Thymus (tissue), 11 donors: ENCODE results near the gene KIF22. TPM values are rescaled to one million over a fixed set of nuclear protein-coding genes. Genes with fewer than 3 reads are reported as not detected.

Experiments
- DNase-seq, 9 donors: peaks; one replicate each; pipeline ENCODE4 v3.0.0-alpha.2; 2013; ENCODE audit warnings: low spot score in 9 of 9, low read depth in 6 of 9, missing footprints in 1 of 9
- H3K27ac ChIP-seq, 2 donors: one replicate each; pipeline ENCODE4 v1.5.1; 2013; ENCODE audit warnings: control low read depth in 1 of 2, low read depth in 1 of 2, low read length in 1 of 2, mild to moderate bottlenecking in 1 of 2, moderate library complexity in 1 of 2
- H3K27me3 ChIP-seq, 2 donors: one replicate each; pipeline ENCODE4 v1.5.1; 2013; ENCODE audit warnings: low read length in 1 of 2; ENCODE audit not compliant: control insufficient read depth in 2 of 2, insufficient read depth in 1 of 2
- H3K36me3 ChIP-seq, 2 donors: one replicate each; pipeline ENCODE4 v1.5.1; 2013; ENCODE audit warnings: low read length in 1 of 2, mild to moderate bottlenecking in 1 of 2, moderate library complexity in 1 of 2; ENCODE audit not compliant: control insufficient read depth in 2 of 2, insufficient read depth in 2 of 2
- H3K4me1 ChIP-seq, 2 donors: one replicate each; pipeline ENCODE4 v1.5.1; 2013; ENCODE audit warnings: low read length in 2 of 2; ENCODE audit not compliant: control insufficient read depth in 2 of 2, insufficient read depth in 2 of 2
- H3K4me3 ChIP-seq, 2 donors: one replicate each; pipeline ENCODE4 v1.5.1; 2013; ENCODE audit warnings: low read length in 2 of 2, control low read depth in 1 of 2, mild to moderate bottlenecking in 1 of 2
- H3K9me3 ChIP-seq, 2 donors: one replicate each; pipeline ENCODE4 v1.5.1; 2013; ENCODE audit warnings: low read length in 1 of 2, mild to moderate bottlenecking in 1 of 2; ENCODE audit not compliant: control insufficient read depth in 2 of 2, insufficient read depth in 1 of 2
- WGBS: extraction: QIAGEN DNeasy Blood & Tissue Kit; methylation state at CpG from one replicate; pipeline ENCODE4 v1.1.7; 2013; 5-methylcytosine and 5-hydroxymethylcytosine counted together
- polyA plus RNA-seq: library from polyadenylated mRNA; stranded (reverse); fragments of 200-250 nt; gene quantifications from one replicate; pipeline ENCODE4 v1.2.3, GENCODE V29; 2013
- total RNA-seq: library from RNA; stranded (reverse); fragments of 120-200 nt; gene quantifications from one replicate; pipeline ENCODE4 v1.2.4, GENCODE V29; 2013
- donor health status: healthy.

Gene KIF22
- total and polyA plus RNA-seq, 2 donors: 82.5 to 105 TPM

DNA sequence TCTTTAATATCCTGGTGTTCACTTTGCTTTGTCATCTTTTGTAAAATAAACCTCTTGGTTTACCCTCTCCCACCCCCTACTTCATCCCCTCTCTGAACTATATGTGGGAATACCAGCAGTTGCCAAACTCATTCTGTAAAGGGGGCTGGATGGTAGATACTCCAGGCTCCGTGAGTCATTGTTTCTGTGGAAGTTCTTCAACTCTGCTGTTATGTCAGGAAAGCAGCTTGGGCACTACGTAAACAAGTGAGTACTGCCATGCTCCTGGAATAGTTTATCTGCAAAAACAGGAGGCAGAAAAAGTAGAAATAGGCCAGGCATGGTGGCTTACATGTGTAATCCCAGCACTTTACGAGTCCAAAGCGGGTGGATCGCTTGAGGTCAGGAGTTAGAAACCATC, 47.3 kb downstream of the KIF22 start:
- peaks cover 25 to 46% of the 10 kb centered on the region in 2 donors for H3K36me3 ChIP-seq
- WGBS: 98% methylated on average over 5 of the region's 5 CpGs
- H3K4me3 ChIP-seq: no peak overlapping the region
- H3K27ac ChIP-seq: no peak overlapping the region
- no peak for DNase-seq
- peaks cover 0 to 8% of the 10 kb centered on the region in 2 donors for H3K9me3 ChIP-seq
- no peaks in the 10 kb centered on the region for H3K4me1 ChIP-seq
- H3K27me3 ChIP-seq: no peaks in the 10 kb centered on the region

DNA sequence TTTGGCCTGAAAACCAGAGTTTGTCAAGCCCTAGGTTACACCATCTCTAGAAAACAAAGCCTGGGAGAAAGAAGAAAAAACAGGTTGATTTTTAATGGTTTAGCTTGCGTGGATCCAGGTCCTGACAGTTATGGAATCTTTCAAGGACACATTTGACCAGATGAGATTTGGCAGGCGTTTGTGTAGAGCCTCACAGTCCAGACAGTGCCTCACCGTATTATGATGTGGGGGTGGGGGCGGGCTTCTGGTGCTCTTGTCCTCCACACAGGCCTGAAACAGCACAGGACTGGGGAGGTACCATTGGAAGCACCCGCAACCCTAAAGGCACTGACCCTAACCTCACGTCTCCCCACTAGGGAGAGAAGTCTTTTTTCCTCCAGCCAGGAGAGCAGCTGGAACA, 49.3 kb downstream of the KIF22 start:
- H3K36me3 ChIP-seq: peaks cover 19 to 37% of the 10 kb centered on the region in 2 donors
- WGBS: 97% methylated on average over 6 of the region's 6 CpGs
- no peak for DNase-seq

DNA sequence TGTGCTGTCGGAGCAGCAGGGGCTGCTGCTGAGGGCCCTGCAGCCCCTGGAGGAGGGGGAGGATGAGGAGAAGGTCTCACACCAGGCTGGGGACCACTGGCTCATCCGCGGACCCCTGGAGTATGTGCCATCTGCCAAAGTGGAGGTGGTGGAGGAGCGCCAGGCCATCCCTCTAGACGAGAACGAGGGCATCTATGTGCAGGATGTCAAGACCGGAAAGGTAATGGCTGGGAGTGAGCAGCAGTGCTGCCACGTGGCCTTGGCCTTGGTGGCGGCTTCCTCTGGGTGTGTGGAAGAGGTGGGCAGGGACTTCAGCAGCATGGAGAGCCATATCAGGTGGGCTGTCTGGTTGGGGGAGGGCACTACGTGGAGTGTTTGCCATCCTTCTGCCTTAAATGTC, 49.7 kb downstream of the KIF22 start:
- Histone ChIP-seq H3K36me3 (peaks cover 19 to 36% of the 10 kb centered on the region in 2 donors), H3K4me3 (no peak overlapping the region), H3K9me3 (no peaks in the 10 kb centered on the region), H3K27me3 (no peaks in the 10 kb centered on the region), H3K4me1 (no peaks in the 10 kb centered on the region), H3K27ac (no peak overlapping the region)
- DNase-seq: no peak
- 91% methylated on average over 10 of the region's 10 CpGs for WGBS

More for the DNA sequence above, 49.3 kb downstream of the KIF22 start:
- H3K4me1 ChIP-seq: no peaks in the 10 kb centered on the region
- no peak overlapping the region for H3K4me3 ChIP-seq
- H3K27me3 ChIP-seq: no peaks in the 10 kb centered on the region
- no peaks in the 10 kb centered on the region for H3K9me3 ChIP-seq
- no peak overlapping the region for H3K27ac ChIP-seq

DNA sequence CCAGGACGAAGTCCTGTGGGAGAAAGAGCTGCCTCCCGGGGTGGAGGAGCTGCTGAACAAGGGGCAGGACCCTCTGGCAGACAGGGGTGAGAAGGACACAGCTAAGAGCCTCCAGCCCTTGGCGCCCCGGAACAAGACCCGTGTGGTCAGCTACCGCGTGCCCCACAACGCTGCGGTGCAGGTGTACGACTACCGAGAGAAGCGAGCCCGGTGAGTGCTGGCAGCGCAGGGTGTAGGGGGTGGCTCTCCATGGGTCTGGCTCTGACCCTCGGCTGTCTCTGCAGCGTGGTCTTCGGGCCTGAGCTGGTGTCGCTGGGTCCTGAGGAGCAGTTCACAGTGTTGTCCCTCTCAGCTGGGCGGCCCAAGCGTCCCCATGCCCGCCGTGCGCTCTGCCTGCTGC, 51.1 kb downstream of the KIF22 start:
- Histone ChIP-seq H3K27me3 (no peaks in the 10 kb centered on the region), H3K4me1 (no peaks in the 10 kb centered on the region), H3K9me3 (no peaks in the 10 kb centered on the region), H3K27ac (no peak overlapping the region), H3K36me3 (peaks cover 24 to 45% of the 10 kb centered on the region in 2 donors), H3K4me3 (no peak overlapping the region)
- DNase-seq: no peak
- 97% methylated on average over 23 of the region's 23 CpGs for WGBS

DNA sequence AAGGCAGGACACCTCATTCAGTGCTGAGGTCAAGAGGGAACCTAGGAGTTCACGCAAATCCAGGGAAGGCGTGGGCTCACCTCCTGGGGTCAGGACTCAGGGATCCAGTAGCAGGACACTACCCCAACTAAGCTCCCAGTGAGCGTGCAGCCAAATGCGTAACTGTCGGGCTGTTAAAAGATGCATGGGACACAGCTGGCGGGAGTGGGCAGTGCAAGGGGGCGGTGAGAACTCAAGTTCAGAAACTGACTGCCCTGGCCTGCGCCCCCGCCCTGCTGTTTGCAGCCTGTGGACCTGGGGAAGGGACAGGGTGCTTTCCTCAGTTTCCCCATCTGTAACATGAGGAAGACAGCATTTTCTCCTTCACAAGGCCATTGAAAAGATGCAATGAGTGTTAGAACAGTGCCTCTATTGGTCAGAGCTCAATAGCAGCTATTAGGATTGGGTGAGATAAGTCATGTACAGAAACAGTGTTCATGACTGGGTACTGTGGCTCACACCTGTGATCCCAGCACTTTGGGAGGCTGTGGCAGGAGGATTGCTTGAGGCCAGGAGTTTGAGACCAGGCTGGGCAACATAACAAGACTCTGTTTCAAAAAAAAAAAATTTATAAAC, 52.3 kb downstream of the KIF22 start:
- H3K36me3 ChIP-seq: peaks cover 26 to 50% of the 10 kb centered on the region in 2 donors
- WGBS: over 99% methylated on average over 9 of the region's 9 CpGs
- DNase-seq: no peak
- H3K9me3 ChIP-seq: no peaks in the 10 kb centered on the region
- no peak overlapping the region for H3K27ac ChIP-seq
- no peaks in the 10 kb centered on the region for H3K27me3 ChIP-seq
- no peak overlapping the region for H3K4me3 ChIP-seq
- no peaks in the 10 kb centered on the region for H3K4me1 ChIP-seq

DNA sequence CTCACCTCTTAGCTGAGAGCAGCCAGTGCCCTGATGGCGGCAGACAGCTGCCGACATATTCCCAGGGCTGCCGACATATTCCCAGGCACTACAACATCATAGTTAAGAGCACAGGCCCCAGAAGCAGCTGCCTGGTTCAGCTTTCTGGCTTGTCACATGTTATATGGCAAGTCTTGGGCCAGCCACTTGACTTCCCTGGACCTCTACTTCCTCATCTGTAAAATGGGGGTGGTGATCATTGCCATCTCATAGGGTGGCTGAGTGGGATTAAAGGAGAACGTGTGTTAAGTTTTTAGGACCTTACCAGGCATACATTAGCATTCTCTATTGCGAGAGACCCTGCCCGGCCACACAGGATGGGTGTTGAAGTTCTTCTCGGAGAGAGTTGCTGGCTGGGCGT, 53.4 kb downstream of the KIF22 start:
- 97% methylated on average over 8 of the region's 8 CpGs for WGBS
- no peak overlapping the region for H3K27ac ChIP-seq
- no peaks in the 10 kb centered on the region for H3K9me3 ChIP-seq

DNA sequence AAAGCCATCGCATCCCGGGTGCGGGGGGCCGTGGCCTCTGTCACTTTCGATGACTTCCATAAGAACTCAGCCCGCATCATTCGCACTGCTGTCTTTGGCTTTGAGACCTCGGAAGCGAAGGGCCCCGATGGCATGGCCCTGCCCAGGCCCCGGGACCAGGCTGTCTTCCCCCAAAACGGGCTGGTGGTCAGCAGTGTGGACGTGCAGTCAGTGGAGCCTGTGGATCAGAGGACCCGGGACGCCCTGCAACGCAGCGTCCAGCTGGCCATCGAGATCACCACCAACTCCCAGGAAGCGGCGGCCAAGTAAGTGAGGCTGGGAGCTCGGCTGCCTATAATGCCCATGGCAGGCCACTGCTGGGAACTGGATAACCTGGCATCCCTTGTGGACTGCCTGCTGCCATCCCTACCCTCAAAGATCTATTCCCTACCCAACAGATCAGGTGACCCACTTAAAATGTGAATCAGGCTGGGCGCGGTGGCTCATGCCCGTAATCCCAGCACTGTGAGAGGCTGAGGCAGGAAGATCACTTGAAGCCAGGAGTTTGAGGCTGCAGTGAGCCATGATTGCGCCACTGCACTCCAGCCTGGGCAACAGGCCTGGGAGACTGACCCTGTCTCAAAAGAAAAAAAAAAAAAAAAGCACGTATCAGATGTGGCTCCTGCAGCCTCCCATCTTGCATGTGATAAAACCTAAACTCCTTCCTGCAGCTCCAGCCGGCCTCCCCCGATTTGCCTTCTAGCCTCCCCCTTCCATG, 54.2 kb downstream of the KIF22 start:
- H3K27me3 ChIP-seq: no peaks in the 10 kb centered on the region
- no peaks in the 10 kb centered on the region for H3K9me3 ChIP-seq
- no peak overlapping the region for H3K4me3 ChIP-seq
- WGBS: 96% methylated on average over 28 of the region's 28 CpGs
- no peak overlapping the region for H3K27ac ChIP-seq
- no peak for DNase-seq
- peaks cover 3 to 12% of the 10 kb centered on the region in 2 donors for H3K4me1 ChIP-seq
- peaks cover 22 to 46% of the 10 kb centered on the region in 2 donors for H3K36me3 ChIP-seq

More for the DNA sequence above, 53.4 kb downstream of the KIF22 start:
- H3K36me3 ChIP-seq: peaks cover 27 to 48% of the 10 kb centered on the region in 2 donors
- H3K4me1 ChIP-seq: peaks cover 3 to 8% of the 10 kb centered on the region in 2 donors
- no peak for DNase-seq
- no peak overlapping the region for H3K4me3 ChIP-seq
- H3K27me3 ChIP-seq: no peaks in the 10 kb centered on the region

DNA sequence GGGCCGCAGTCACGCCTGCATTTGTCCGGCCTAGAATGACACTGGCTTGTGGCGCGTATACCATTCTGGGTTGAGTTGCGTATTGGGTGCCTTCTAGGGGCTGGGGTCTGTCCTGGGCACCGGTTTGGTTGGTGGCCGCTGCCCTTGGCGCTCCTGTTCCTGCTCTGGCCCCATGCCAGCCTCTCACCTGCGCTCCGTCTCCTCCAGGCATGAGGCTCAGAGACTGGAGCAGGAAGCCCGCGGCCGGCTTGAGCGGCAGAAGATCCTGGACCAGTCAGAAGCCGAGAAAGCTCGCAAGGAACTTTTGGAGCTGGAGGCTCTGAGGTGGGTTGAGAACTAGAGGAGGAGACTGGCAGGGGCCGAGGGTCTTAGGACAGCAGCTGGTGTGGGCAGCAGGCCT, 55.1 kb downstream of the KIF22 start:
- no peak overlapping the region for H3K4me3 ChIP-seq
- peaks cover 22 to 40% of the 10 kb centered on the region in 2 donors for H3K36me3 ChIP-seq
- peaks cover 3 to 12% of the 10 kb centered on the region in 2 donors for H3K4me1 ChIP-seq
- no peak for DNase-seq
- H3K27ac ChIP-seq: no peak overlapping the region
- WGBS: 98% methylated on average over 18 of the region's 18 CpGs
- H3K27me3 ChIP-seq: no peaks in the 10 kb centered on the region
- no peaks in the 10 kb centered on the region for H3K9me3 ChIP-seq
